ENCODE data around the gene C20orf204. TPM values are rescaled to one million over a fixed set of nuclear protein-coding genes. Genes with fewer than 3 reads are reported as not detected.
"Not testable (repeated sequence)": the region's sequence is repeated elsewhere in the genome, so short reads cannot be mapped to it uniquely, and the experiment has no call there.

The C20orf204 gene
- total RNA-seq, 3 donors from 2014 or later (not counting 1 experiment from before 2014, with no cell fraction given), result 4.3 to 5.5 (median 5.3) TPM

- Histone ChIP-seq H3K4me3 (ENCODE audit: low read length) (no peak overlapping the region), H3K36me3 (ENCODE audit: control insufficient read depth, insufficient read depth, low read length) (no peaks in the 10 kb centered on the region), H3K4me1 (ENCODE audit: control insufficient read depth, insufficient read depth, low read length) (peaks cover 22% of the 10 kb centered on the region), H3K9me3 (ENCODE audit: control insufficient read depth, insufficient read depth, low read length) (peaks cover 4% of the 10 kb centered on the region), H3K27me3 (ENCODE audit: control insufficient read depth, insufficient read depth, low read length) (peaks cover 12% of the 10 kb centered on the region), H3K27ac (ENCODE audit: low read length) (no peak overlapping the region)
- Mint-ChIP-seq H3K4me3 (no peak overlapping the region), H3K27me3 (ENCODE audit: low read depth in 2 of 2) (peaks cover 18 to 19% of the 10 kb centered on the region in 2 donors), H3K27ac (no peak overlapping the region), H3K9me3 (no peaks in the 10 kb centered on the region), H3K4me1 (peaks cover 12 to 21% of the 10 kb centered on the region in 2 donors), H3K36me3 (no peaks in the 10 kb centered on the region)
- 98% methylated on average over 3 of the region's 11 CpGs for WGBS (ENCODE audit: insufficient coverage)
- DNase-seq (no peak), ATAC-seq (no peak)
- TF ChIP-seq CTCF (IDR thresholded peaks at IDR 0.05), result no peak
- intact Hi-C loops (cut with micrococcal nuclease), result no loop called here
These were observed 50.8 kb downstream of the C20orf204 start for GRCh38 chr20:64086801-64087200.

DNA sequence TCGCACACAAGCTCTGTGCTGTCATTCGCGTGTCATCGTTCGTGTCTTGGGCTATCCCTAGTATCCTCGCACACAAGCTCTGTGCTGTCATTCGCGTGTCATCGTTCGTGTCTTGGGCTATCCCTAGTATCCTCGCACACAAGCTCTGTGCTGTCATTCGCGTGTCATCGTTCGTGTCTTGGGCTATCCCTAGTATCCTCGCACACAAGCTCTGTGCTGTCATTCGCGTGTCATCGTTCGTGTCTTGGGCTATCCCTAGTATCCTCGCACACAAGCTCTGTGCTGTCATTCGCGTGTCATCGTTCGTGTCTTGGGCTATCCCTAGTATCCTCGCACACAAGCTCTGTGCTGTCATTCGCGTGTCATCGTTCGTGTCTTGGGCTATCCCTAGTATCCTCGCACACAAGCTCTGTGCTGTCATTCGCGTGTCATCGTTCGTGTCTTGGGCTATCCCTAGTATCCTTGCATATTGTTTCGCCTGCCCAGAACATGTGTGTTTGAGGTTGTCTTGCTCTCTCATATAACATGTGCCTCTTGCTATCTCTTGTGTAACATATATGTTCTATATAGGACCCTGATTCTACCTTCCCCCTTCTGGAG lies 51.3 kb downstream of the C20orf204 start:
- H3K4me3 ChIP-seq (ENCODE audit: low read length); H3K36me3 Mint-ChIP-seq; DNase-seq; ATAC-seq; H3K27ac Mint-ChIP-seq; intact Hi-C loops (cut with micrococcal nuclease); H3K9me3 Mint-ChIP-seq; H3K36me3 ChIP-seq (ENCODE audit: control insufficient read depth, insufficient read depth, low read length); H3K27ac ChIP-seq (ENCODE audit: low read length); H3K9me3 ChIP-seq (ENCODE audit: control insufficient read depth, insufficient read depth, low read length); H3K4me3 Mint-ChIP-seq: not testable (repeated sequence)
- WGBS (ENCODE audit: insufficient coverage), result no CpG with 5 or more reads among the region's 36 CpGs
- Mint-ChIP-seq H3K4me1 (peaks cover 10 to 16% of the 10 kb centered on the region in 2 donors), H3K27me3 (ENCODE audit: low read depth in 2 of 2) (peaks cover 18 to 19% of the 10 kb centered on the region in 2 donors)
- Histone ChIP-seq H3K4me1 (ENCODE audit: control insufficient read depth, insufficient read depth, low read length) (peaks cover 18% of the 10 kb centered on the region), H3K27me3 (ENCODE audit: control insufficient read depth, insufficient read depth, low read length) (peaks cover 12% of the 10 kb centered on the region)

DNA sequence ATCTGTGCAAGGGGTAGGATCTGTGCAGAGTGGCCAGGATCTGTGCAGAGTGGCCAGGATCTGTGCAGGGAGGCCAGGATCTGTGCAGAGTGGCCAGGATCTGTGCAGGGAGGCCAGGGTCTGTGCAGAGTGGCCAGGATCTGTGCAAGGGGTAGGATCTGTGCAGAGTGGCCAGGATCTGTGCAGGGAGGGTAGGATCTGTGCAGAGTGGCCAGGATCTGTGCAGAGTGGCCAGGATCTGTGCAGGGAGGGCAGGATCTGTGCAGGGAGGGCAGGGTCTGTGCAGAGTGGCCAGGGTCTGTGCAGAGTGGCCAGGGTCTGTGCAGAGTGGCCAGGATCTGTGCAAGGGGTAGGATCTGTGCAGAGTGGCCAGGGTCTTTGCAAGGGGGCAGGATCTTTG lies 52.6 kb downstream of the C20orf204 start:
- H3K9me3 ChIP-seq (ENCODE audit: control insufficient read depth, insufficient read depth, low read length); H3K36me3 Mint-ChIP-seq; H3K36me3 ChIP-seq (ENCODE audit: control insufficient read depth, insufficient read depth, low read length); H3K4me1 Mint-ChIP-seq; H3K27ac ChIP-seq (ENCODE audit: low read length); H3K9me3 Mint-ChIP-seq; H3K4me1 ChIP-seq (ENCODE audit: control insufficient read depth, insufficient read depth, low read length); H3K4me3 ChIP-seq (ENCODE audit: low read length); H3K27ac Mint-ChIP-seq; H3K4me3 Mint-ChIP-seq; intact Hi-C loops (cut with micrococcal nuclease); DNase-seq; ATAC-seq: not testable (repeated sequence)
- peaks cover 18 to 19% of the 10 kb centered on the region in 2 donors for H3K27me3 Mint-ChIP-seq (ENCODE audit: low read depth in 2 of 2)
- H3K27me3 ChIP-seq (ENCODE audit: control insufficient read depth, insufficient read depth, low read length), result peaks cover 12% of the 10 kb centered on the region

Other genes starting within 250 kb of the C20orf204 start
- gene ZBTB46, start 204.9 kb upstream of the C20orf204 start, total RNA-seq, result 1 to 10 TPM; 1.1 TPM
- not detected for gene ABHD16B, start 174.7 kb upstream of the C20orf204 start, total RNA-seq
- 10 to 100 TPM; 36.8 to 47.2 (median 45.1) TPM for gene TPD52L2, start 170.9 kb upstream of the C20orf204 start, total RNA-seq
- gene DNAJC5, start 141.1 kb upstream of the C20orf204 start, total RNA-seq, result 10 to 100 TPM; 27.5 to 45.1 (median 42.8) TPM
- 10 to 100 TPM; 49.9 to 58.1 (median 49.9) TPM for gene UCKL1, start 79.8 kb upstream of the C20orf204 start, total RNA-seq
- 10 to 100 TPM; 11.5 to 16.8 (median 13.8) TPM for gene ZNF512B, start 66.3 kb upstream of the C20orf204 start, total RNA-seq
- 10 to 100 TPM; 15.2 to 22.3 (median 17.6) TPM for gene SAMD10, start 56.5 kb upstream of the C20orf204 start, total RNA-seq
- 10 to 100 TPM; 52.7 to 63.0 (median 55.0) TPM for gene PRPF6, start 55.0 kb upstream of the C20orf204 start, total RNA-seq
- not detected for gene SOX18, start 13.5 kb downstream of the C20orf204 start, total RNA-seq
- 10 to 100 TPM; 25.0 to 28.7 (median 28.5) TPM for gene TCEA2, start 27.0 kb downstream of the C20orf204 start, total RNA-seq
- 10 to 100 TPM; 61.9 to 76.4 (median 68.2) TPM for gene RGS19, start 43.3 kb downstream of the C20orf204 start, total RNA-seq
- gene OPRL1, start 43.9 kb downstream of the C20orf204 start, total RNA-seq, result 1 to 10 TPM; 1.2 to 2.2 (median 1.4) TPM
- gene LKAAEAR1, start 48.2 kb downstream of the C20orf204 start, total RNA-seq, result not detected
- not detected for gene NPBWR2, start 71.4 kb downstream of the C20orf204 start, total RNA-seq
- not detected for gene MYT1, start 128.3 kb downstream of the C20orf204 start, total RNA-seq
- gene PCMTD2, start 219.6 kb downstream of the C20orf204 start, total RNA-seq, result 10 to 100 TPM; 63.8 to 100.0 (median 65.6) TPM